ENCODE results near the gene SH3BP2. TPM values are rescaled to one million over a fixed set of nuclear protein-coding genes. Genes with fewer than 3 reads are reported as not detected.

The SH3BP2 gene
- total RNA-seq, 1 experiment from 2014 or later: 8.2 TPM

GRCh38 chr4:2789793-2790582, 2.9 kb upstream of the SH3BP2 start:
- no peak for DNase-seq (ENCODE audit: extremely low read depth, low read depth)

- DNase-seq (ENCODE audit: extremely low read depth, low read depth): no peak
Measured at GRCh38 chr4:2790583-2791517, 2.0 kb upstream of the SH3BP2 start.

- no peak for DNase-seq (ENCODE audit: extremely low read depth, low read depth)
Measured at GRCh38 chr4:2791518-2792395, 1.1 kb upstream of the SH3BP2 start.

- DNase-seq (ENCODE audit: extremely low read depth, low read depth): no peak
Measured at GRCh38 chr4:2792396-2792710, 532 bp upstream of the SH3BP2 start.

- DNase-seq (ENCODE audit: extremely low read depth, low read depth): no peak
Measured at GRCh38 chr4:2793586-2794485, 951 bp downstream of the SH3BP2 start.

- no peak for DNase-seq (ENCODE audit: extremely low read depth, low read depth)
Measured at GRCh38 chr4:2794486-2795299, 1.8 kb downstream of the SH3BP2 start.

GRCh38 chr4:2795300-2795892, 2.5 kb downstream of the SH3BP2 start:
- no peak for DNase-seq (ENCODE audit: extremely low read depth, low read depth)

GRCh38 chr4:2795893-2796848, 3.3 kb downstream of the SH3BP2 start:
- DNase-seq (ENCODE audit: extremely low read depth, low read depth): no peak

GRCh38 chr4:2796849-2797544, 4.1 kb downstream of the SH3BP2 start:
- DNase-seq (ENCODE audit: extremely low read depth, low read depth): no peak

GRCh38 chr4:2797545-2798305, 4.8 kb downstream of the SH3BP2 start:
- no peak for DNase-seq (ENCODE audit: extremely low read depth, low read depth)

GRCh38 chr4:2798399-2799223, 5.7 kb downstream of the SH3BP2 start:
- no peak for DNase-seq (ENCODE audit: extremely low read depth, low read depth)

- no peak for DNase-seq (ENCODE audit: extremely low read depth, low read depth)
Measured at GRCh38 chr4:2799224-2799911, 6.5 kb downstream of the SH3BP2 start.

GRCh38 chr4:2799971-2800690, 7.2 kb downstream of the SH3BP2 start:
- DNase-seq (ENCODE audit: extremely low read depth, low read depth): no peak
